Lower leg skin (tissue), 4 donors: ENCODE data around the gene FNBP1L. TPM values are rescaled to one million over a fixed set of nuclear protein-coding genes. Genes with fewer than 3 reads are reported as not detected.

ENCODE experiments used
- total RNA-seq, 4 donors: library from RNA; depleted of rRNA; stranded (reverse); fragments of >200 nt; gene quantifications; one replicate each; pipeline ENCODE4 v1.1.0, GENCODE V29; 2016

FNBP1L gene
- total RNA-seq, 4 donors from 2014 or later = 19.4 to 30.4 (median 21.9) TPM

Other genes with a start within 250 kb of the FNBP1L start
- gene DR1, start 102.2 kb upstream of the FNBP1L start, total RNA-seq = 10 to 100 TPM; 41.3 to 66.1 (median 52.1) TPM
- gene BCAR3, start 233.7 kb downstream of the FNBP1L start, total RNA-seq = 10 to 100 TPM; 41.8 to 57.5 (median 45.8) TPM